K562 (cell line): ENCODE data around the gene NEDD8. TPM values are rescaled to one million over a fixed set of nuclear protein-coding genes. Genes with fewer than 3 reads are reported as not detected.

Experiments
- BMI1 ChIP-seq: fragments of 150-350 bp; IDR thresholded peaks from 2 replicates; pipeline ENCODE4 v1.6.1; 2014; ENCODE audit warnings: low read length
- BRF2 ChIP-seq: IDR thresholded peaks from 3 replicates; pipeline ENCODE4 v1.6.1; 2011; ENCODE audit warnings: borderline replicate concordance, mild to moderate bottlenecking; ENCODE audit not compliant: insufficient read length, insufficient read depth
- CAMTA2 ChIP-seq: fragments of 250-450 bp; sonication (Bioruptor Pico); conservative IDR thresholded peaks from 2 replicates; pipeline ENCODE4 v1.5.1; 2022
- CBX2 ChIP-seq: fragments of 200-600 bp; sonication (generic); IDR thresholded peaks from one replicate; pipeline ENCODE4 v1.6.1; 2012; ENCODE audit warnings: mild to moderate bottlenecking, low read length, inconsistent platforms; ENCODE audit not compliant: insufficient read depth, poor library complexity, severe bottlenecking
- ELF2 ChIP-seq: fragments of 250-450 bp; sonication (Bioruptor Pico); IDR thresholded peaks from 2 replicates; pipeline ENCODE4 v1.5.0; 2021; ENCODE audit warnings: mild to moderate bottlenecking
- ELF4 ChIP-seq: fragments of 450-650 bp; formaldehyde crosslinking; IDR thresholded peaks from 2 replicates; pipeline ENCODE4 v1.4.0; 2022; ENCODE audit warnings: missing genetic modification characterization
- FOXK2 ChIP-seq, 2 experiments: fragments of 450-650 bp; IDR thresholded peaks in 1 of 2; conservative IDR thresholded peaks in 1 of 2; 2 replicates each; pipeline ENCODE4 v1.6.1; 2016; ENCODE audit warnings: low read depth in 2 of 2, mild to moderate bottlenecking in 1 of 2
- KLF16 ChIP-seq: IDR thresholded peaks from 2 replicates; pipeline ENCODE4 v1.6.1; 2016; ENCODE audit warnings: antibody characterized with exemption
- NCOA1 ChIP-seq: fragments of 450-650 bp; IDR thresholded peaks from 2 replicates; pipeline ENCODE4 v1.6.1; 2016; ENCODE audit warnings: low read depth
- RFX1 ChIP-seq: fragments of 450-650 bp; IDR thresholded peaks from 2 replicates; pipeline ENCODE4 v1.6.1; 2016; ENCODE audit warnings: mild to moderate bottlenecking, moderate library complexity
- SIN3A ChIP-seq, 2 experiments: fragments of 150-350 bp in 1 of 2; IDR thresholded peaks; 2 replicates each; pipeline ENCODE4 v1.6.1; 2011 to 2016; ENCODE audit warnings: borderline replicate concordance in 2 of 2, low read depth in 2 of 2, low read length in 2 of 2, mild to moderate bottlenecking in 2 of 2, moderate library complexity in 2 of 2; ENCODE audit not compliant: control insufficient read depth in 1 of 2
- TAF1 ChIP-seq: IDR thresholded peaks from 2 replicates; pipeline ENCODE4 v1.6.1; 2011; ENCODE audit warnings: mild to moderate bottlenecking, low read length, moderate library complexity; ENCODE audit not compliant: insufficient read depth, control insufficient read depth, severe bottlenecking; ENCODE audit errors: extremely low read depth
- TAF7 ChIP-seq: fragments of 450-650 bp; IDR thresholded peaks from 2 replicates; pipeline ENCODE4 v1.6.1; 2016; ENCODE audit warnings: missing genetic modification characterization, missing compliant biosample characterization
- TCF7 ChIP-seq: sonication (generic); IDR thresholded peaks from 2 replicates; pipeline ENCODE4 v1.6.1; 2016; ENCODE audit warnings: antibody characterized with exemption, borderline replicate concordance
- XRCC3 ChIP-seq: fragments of 450-650 bp; IDR thresholded peaks from 2 replicates; pipeline ENCODE4 v1.6.1; 2017; ENCODE audit warnings: mild to moderate bottlenecking, moderate library complexity
- XRCC5 ChIP-seq: fragments of 200-400 bp; formaldehyde crosslinking; IDR thresholded peaks from 2 replicates; pipeline ENCODE4 v1.6.1; 2017; ENCODE audit warnings: low read depth, mild to moderate bottlenecking, low read length
- ZNF583 ChIP-seq: fragments of 250-450 bp; sonication (Bioruptor Pico); IDR thresholded peaks from 2 replicates; pipeline ENCODE4 v1.4.0; 2020
- polyA plus RNA-seq, 8 experiments: library from polyadenylated mRNA; depleted of rRNA in 4 of 8; stranded (reverse) in 5 of 8; unstranded in 3 of 8; fragments of >200 nt; fragmentation: Nextera tagmentation in 2 of 8; fragmentation: Illumina TruSeq in 1 of 8; extraction: Ambion mirVana in 2 of 8; extraction: Trizol in 1 of 8; gene quantifications; 2 replicates each; pipeline versions ENCODE4 v1.2.1 to v1.2.3, GENCODE V29; 2011 to 2014; ENCODE audit warnings: inconsistent platforms in 1 of 8, missing spikeins in 1 of 8
- total RNA-seq, 7 experiments: library from RNA; depleted of rRNA in 6 of 7; stranded (reverse); fragments of >200 nt in 6 of 7; fragmentation: Illumina TruSeq in 2 of 7; extraction: Trizol in 2 of 7; gene quantifications; 2 replicates each; pipeline versions ENCODE4 v1.2.1 to v1.2.3, GENCODE V29; 2011 to 2021; ENCODE audit warnings: low replicate concordance in 1 of 7
- TF ChIP-seq, protein P1 (sequence below): fragments of 450-650 bp; IDR thresholded peaks from 2 replicates; pipeline ENCODE4 v1.6.1; 2016; ENCODE audit warnings: borderline replicate concordance
- TF ChIP-seq, protein P2 (sequence below): fragments of 250-450 bp; sonication (Bioruptor Pico); IDR thresholded peaks from 2 replicates; pipeline ENCODE4 v1.6.1; 2021; ENCODE audit warnings: mild to moderate bottlenecking
- TF ChIP-seq, protein P3 (sequence below): sonication (generic); formaldehyde crosslinking; IDR thresholded peaks from 2 replicates; pipeline ENCODE4 v1.8.0; 2022; ENCODE audit warnings: mild to moderate bottlenecking, low read depth, missing genetic modification reagents
- TF ChIP-seq, protein P4 (sequence below), 2 experiments: IDR thresholded peaks; 2 replicates each; pipeline ENCODE4 v1.6.1; 2011; ENCODE audit warnings: borderline replicate concordance in 1 of 2, control low read depth in 1 of 2, low read depth in 1 of 2, low read length in 1 of 2, mild to moderate bottlenecking in 1 of 2, mixed read lengths in 1 of 2, moderate library complexity in 1 of 2; ENCODE audit not compliant: insufficient read depth in 1 of 2, insufficient read length in 1 of 2, poor library complexity in 1 of 2, severe bottlenecking in 1 of 2; ENCODE audit errors: extremely low read depth in 1 of 2

The NEDD8 gene
- total and polyA plus RNA-seq, 9 of the 15 experiments (the other 6 are each of a cell fraction or from before 2014, with no cell fraction given), result 142 to 691 (median 260) TPM

GRCh38 chr14:24232645-24233537 lies 724 bp upstream of the NEDD8 start, which contains the start of gene GMPR2 (continued):
- TF ChIP-seq BRF2 (no peak), XRCC3 (no peak), KLF16 (no peak), ELF2 (CRISPR knock-in tag) (0 out of 2 replicates have a peak, but pooled peaks have one; percentile 30), BMI1 (no peak), FOXK2 (conservative IDR thresholded peaks at IDR 0.05 in 1 of 2, IDR thresholded peaks at IDR 0.05 in 1 of 2; ENCODE audit: low read depth in 2 of 2) (peak in 1 of 2 experiments; percentile 51; a peak in 1 of 4 replicates), TAF7 (peak; percentile 18; the same call in 1 of the 2 replicates), RFX1 (peak; percentile 42; the same call in 1 of the 2 replicates), ZNF583 (CRISPR knock-in tag) (no peak), CAMTA2 (CRISPR knock-in tag) (no peak), TAF1 (peak; percentile 42), NCOA1 (peak; percentile 64), CBX2 (no peak), XRCC5 (no peak; the same call in 1 of the 2 replicates), SIN3A (IDR thresholded peaks at IDR 0.05; ENCODE audit: borderline replicate concordance in 2 of 2, control insufficient read depth in 1 of 2, low read depth in 2 of 2, low read length in 2 of 2) (no peak), TCF7 (no peak), ELF4 (CRISPR knock-in tag) (no peak)
- TF ChIP-seq, protein P1, sequence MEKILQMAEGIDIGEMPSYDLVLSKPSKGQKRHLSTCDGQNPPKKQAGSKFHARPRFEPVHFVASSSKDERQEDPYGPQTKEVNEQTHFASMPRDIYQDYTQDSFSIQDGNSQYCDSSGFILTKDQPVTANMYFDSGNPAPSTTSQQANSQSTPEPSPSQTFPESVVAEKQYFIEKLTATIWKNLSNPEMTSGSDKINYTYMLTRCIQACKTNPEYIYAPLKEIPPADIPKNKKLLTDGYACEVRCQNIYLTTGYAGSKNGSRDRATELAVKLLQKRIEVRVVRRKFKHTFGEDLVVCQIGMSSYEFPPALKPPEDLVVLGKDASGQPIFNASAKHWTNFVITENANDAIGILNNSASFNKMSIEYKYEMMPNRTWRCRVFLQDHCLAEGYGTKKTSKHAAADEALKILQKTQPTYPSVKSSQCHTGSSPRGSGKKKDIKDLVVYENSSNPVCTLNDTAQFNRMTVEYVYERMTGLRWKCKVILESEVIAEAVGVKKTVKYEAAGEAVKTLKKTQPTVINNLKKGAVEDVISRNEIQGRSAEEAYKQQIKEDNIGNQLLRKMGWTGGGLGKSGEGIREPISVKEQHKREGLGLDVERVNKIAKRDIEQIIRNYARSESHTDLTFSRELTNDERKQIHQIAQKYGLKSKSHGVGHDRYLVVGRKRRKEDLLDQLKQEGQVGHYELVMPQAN, result peak; percentile 37; the same call in 1 of the 2 replicates
- TF ChIP-seq, protein P2, sequence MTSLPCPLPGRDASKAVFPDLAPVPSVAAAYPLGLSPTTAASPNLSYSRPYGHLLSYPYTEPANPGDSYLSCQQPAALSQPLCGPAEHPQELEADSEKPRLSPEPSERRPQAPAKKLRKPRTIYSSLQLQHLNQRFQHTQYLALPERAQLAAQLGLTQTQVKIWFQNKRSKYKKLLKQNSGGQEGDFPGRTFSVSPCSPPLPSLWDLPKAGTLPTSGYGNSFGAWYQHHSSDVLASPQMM (CRISPR knock-in tag), result no peak
- TF ChIP-seq, protein P3, sequence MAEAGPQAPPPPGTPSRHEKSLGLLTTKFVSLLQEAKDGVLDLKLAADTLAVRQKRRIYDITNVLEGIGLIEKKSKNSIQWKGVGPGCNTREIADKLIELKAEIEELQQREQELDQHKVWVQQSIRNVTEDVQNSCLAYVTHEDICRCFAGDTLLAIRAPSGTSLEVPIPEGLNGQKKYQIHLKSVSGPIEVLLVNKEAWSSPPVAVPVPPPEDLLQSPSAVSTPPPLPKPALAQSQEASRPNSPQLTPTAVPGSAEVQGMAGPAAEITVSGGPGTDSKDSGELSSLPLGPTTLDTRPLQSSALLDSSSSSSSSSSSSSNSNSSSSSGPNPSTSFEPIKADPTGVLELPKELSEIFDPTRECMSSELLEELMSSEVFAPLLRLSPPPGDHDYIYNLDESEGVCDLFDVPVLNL (CRISPR knock-in tag), result no peak
- TF ChIP-seq, protein P4, sequence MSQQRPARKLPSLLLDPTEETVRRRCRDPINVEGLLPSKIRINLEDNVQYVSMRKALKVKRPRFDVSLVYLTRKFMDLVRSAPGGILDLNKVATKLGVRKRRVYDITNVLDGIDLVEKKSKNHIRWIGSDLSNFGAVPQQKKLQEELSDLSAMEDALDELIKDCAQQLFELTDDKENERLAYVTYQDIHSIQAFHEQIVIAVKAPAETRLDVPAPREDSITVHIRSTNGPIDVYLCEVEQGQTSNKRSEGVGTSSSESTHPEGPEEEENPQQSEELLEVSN (IDR thresholded peaks at IDR 0.05; ENCODE audit: borderline replicate concordance in 1 of 2, extremely low read depth in 1 of 2, insufficient read depth in 1 of 2, insufficient read length in 1 of 2, low read depth in 1 of 2, low read length in 1 of 2, poor library complexity in 1 of 2, severe bottlenecking in 1 of 2), result peak in 1 of 2 experiments; percentile 1
